Measurements from ENCODE around the gene GLCCI1.

DNA sequence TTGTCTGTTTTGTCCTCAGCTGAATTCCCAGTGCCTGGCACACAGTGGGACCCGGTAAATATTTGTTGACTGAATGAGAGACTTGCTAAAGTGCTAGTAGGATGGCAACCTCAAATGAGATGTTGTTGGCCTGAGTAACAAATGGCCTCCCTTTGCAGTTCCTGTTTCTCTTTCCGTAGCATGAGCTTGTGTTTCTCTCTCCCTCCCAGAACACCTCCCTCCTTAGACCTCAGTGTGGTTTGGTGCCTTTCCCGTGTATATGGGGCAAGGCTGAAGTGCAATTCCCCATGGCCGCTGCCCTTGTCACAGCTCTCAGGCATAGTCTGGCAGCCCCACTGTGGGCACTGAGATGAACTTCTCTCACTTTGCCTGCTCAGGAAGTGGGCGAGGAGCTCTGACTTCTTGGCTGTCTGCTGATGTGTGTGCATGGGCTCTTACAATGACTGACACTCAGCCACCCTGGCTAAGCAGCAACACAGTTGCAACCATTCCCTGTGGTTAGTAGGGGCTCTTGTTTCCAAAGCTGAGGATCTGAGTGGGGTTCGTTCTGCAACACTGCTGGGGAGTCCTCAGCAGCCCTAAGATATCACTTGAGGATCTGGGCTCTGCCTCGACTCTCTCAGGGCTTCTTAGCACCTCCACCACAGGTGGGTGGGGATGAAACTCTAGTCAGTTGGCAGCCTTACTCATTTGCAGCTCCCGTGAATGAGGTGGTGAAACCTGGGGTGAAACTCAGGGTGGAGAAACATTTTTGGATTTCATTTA lies 157.3 kb downstream of the GLCCI1 start:
- TF ChIP-seq, protein P1, sequence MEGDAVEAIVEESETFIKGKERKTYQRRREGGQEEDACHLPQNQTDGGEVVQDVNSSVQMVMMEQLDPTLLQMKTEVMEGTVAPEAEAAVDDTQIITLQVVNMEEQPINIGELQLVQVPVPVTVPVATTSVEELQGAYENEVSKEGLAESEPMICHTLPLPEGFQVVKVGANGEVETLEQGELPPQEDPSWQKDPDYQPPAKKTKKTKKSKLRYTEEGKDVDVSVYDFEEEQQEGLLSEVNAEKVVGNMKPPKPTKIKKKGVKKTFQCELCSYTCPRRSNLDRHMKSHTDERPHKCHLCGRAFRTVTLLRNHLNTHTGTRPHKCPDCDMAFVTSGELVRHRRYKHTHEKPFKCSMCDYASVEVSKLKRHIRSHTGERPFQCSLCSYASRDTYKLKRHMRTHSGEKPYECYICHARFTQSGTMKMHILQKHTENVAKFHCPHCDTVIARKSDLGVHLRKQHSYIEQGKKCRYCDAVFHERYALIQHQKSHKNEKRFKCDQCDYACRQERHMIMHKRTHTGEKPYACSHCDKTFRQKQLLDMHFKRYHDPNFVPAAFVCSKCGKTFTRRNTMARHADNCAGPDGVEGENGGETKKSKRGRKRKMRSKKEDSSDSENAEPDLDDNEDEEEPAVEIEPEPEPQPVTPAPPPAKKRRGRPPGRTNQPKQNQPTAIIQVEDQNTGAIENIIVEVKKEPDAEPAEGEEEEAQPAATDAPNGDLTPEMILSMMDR (IDR thresholded peaks at IDR 0.05): no peak
- no peak for TF ChIP-seq POLR2AphosphoS5 (IDR thresholded peaks at IDR 0.05)

Data from transverse colon (tissue), 4 donors.